ENCODE data around the gene IFRD1.

- TF ChIP-seq POLR2AphosphoS5 (IDR thresholded peaks at IDR 0.05; ENCODE audit: insufficient read depth, low read depth, low read length): no peak
- no peak for TF ChIP-seq MYC (IDR thresholded peaks at IDR 0.05; ENCODE audit: low read depth, low read length)
- no peak for TF ChIP-seq POLR2A (IDR thresholded peaks at IDR 0.05; ENCODE audit: low read depth, low read length)
- TF ChIP-seq MAX (IDR thresholded peaks at IDR 0.05; ENCODE audit: insufficient read depth, insufficient read length): no peak
- TF ChIP-seq CTCF (IDR thresholded peaks at IDR 0.05; ENCODE audit: extremely low read depth in 1 of 2, insufficient read depth in 1 of 2, low read depth in 1 of 2, low read length in 2 of 2): peak; percentile 54 to 64
- TF ChIP-seq JUN (IDR thresholded peaks at IDR 0.05; ENCODE audit: borderline replicate concordance, insufficient read depth, insufficient read length, low read depth): no peak
- TF ChIP-seq EZH2 (IDR thresholded peaks at IDR 0.05; ENCODE audit: borderline replicate concordance, low read depth, low read length, severe bottlenecking): no peak
Observed at GRCh38 chr7:112414855-112415490, 35.3 kb upstream of the IFRD1 start.
